VCaP (cell line): ENCODE data around the gene TUT1.
"Not testable (repeated sequence)": the region's sequence is repeated elsewhere in the genome, so short reads cannot be mapped to it uniquely, and the experiment has no call there.

Experiments used
- H3K27ac ChIP-seq: fragments of 450-650 bp; 2 replicates; pipeline ENCODE4 v1.5.1; 2017
- CTCF ChIP-seq: fragments of 450-650 bp; conservative IDR thresholded peaks from 2 replicates; pipeline ENCODE4 v1.5.1; 2017; ENCODE audit warnings: mild to moderate bottlenecking, moderate library complexity

TUT1 gene

GRCh38 chr11:62565100-62565802, 26.1 kb downstream of the TUT1 start:
- no peak for TF ChIP-seq CTCF
- peak overlapping the region; percentile 39 for H3K27ac ChIP-seq

- H3K27ac ChIP-seq: peak overlapping the region; percentile 26
Observed at GRCh38 chr11:62561677-62562230, 29.6 kb downstream of the TUT1 start.

GRCh38 chr11:62560566-62561103, 30.7 kb downstream of the TUT1 start:
- H3K27ac ChIP-seq: peak overlapping the region; percentile 26
- TF ChIP-seq CTCF: peak; percentile 83

- not testable (repeated sequence) for H3K27ac ChIP-seq
Observed at GRCh38 chr11:62559626-62560025, 31.7 kb downstream of the TUT1 start.

GRCh38 chr11:62559204-62559603, 32.1 kb downstream of the TUT1 start:
- no peak for TF ChIP-seq CTCF
- peak overlapping the region; percentile 83; the same call in 1 of the 2 replicates for H3K27ac ChIP-seq

GRCh38 chr11:62558669-62559068, 32.7 kb downstream of the TUT1 start:
- peak overlapping the region; percentile 83; the same call in 1 of the 2 replicates for H3K27ac ChIP-seq
- TF ChIP-seq CTCF: no peak

- H3K27ac ChIP-seq: peak overlapping the region; percentile 83
Observed at GRCh38 chr11:62556875-62557631, 34.3 kb downstream of the TUT1 start.

More at GRCh38 chr11:62556875-62557631, 34.3 kb downstream of the TUT1 start:
- TF ChIP-seq CTCF: no peak
